Fibroblast of pulmonary artery (primary cell): ENCODE data around the gene COMP.

Experiments
- DNase-seq: peaks from one replicate; pipeline ENCODE4 v3.0.0-alpha.2; 2010; ENCODE audit warnings: low read depth
- H3K4me3 ChIP-seq: replicated peaks from 2 replicates; pipeline ENCODE4 v1.5.1; 2011; ENCODE audit warnings: low read depth, mild to moderate bottlenecking, control low read depth, low read length, moderate library complexity
- CTCF ChIP-seq: IDR thresholded peaks from 2 replicates; pipeline ENCODE4 v1.5.1; 2011; ENCODE audit warnings: mild to moderate bottlenecking, control low read depth, low read length, inconsistent platforms; ENCODE audit errors: missing control alignments

COMP gene

GRCh38 chr19:18802354-18802753, 11.2 kb upstream of the COMP start:
- DNase-seq, result no peak
- no peak for TF ChIP-seq CTCF
- H3K4me3 ChIP-seq, result no peak overlapping the region

GRCh38 chr19:18800636-18801035, 9.5 kb upstream of the COMP start:
- TF ChIP-seq CTCF, result no peak
- no peak for DNase-seq
- no peak overlapping the region for H3K4me3 ChIP-seq

- H3K4me3 ChIP-seq, result no peak overlapping the region
- DNase-seq, result no peak
- TF ChIP-seq CTCF, result no peak
These were observed 9.0 kb upstream of the COMP start for GRCh38 chr19:18800079-18800478.

GRCh38 chr19:18799389-18799970, 8.4 kb upstream of the COMP start:
- no peak for DNase-seq
- no peak overlapping the region for H3K4me3 ChIP-seq
- TF ChIP-seq CTCF, result no peak

GRCh38 chr19:18798384-18799352, 7.6 kb upstream of the COMP start:
- H3K4me3 ChIP-seq, result no peak overlapping the region
- DNase-seq, result no peak
- TF ChIP-seq CTCF, result peak; percentile 14

- H3K4me3 ChIP-seq, result no peak overlapping the region
- DNase-seq, result no peak
- TF ChIP-seq CTCF, result no peak
These were observed 5.1 kb upstream of the COMP start for GRCh38 chr19:18796239-18796638.
